LNCaP clone FGC (cell line): ENCODE data around the gene SAMD11.
A peak's percentile ranks its signal among the peaks of the same experiment; 100 is the strongest.

Experiments
- DNase-seq: peaks from one replicate; pipeline ENCODE4 v3.0.0-alpha.2; 2011; ENCODE audit warnings: low read depth
- H3K4me3 ChIP-seq: 2 replicates; pipeline ENCODE4 v1.5.1; 2011; ENCODE audit warnings: mild to moderate bottlenecking, low read depth, low read length, control low read depth
- TF ChIP-seq, protein P1 (sequence below): IDR thresholded peaks from 2 replicates; pipeline ENCODE4 v1.5.1; 2012; ENCODE audit warnings: mild to moderate bottlenecking; ENCODE audit not compliant: control insufficient read depth, insufficient read depth; ENCODE audit errors: extremely low read depth

SAMD11 gene

DNA sequence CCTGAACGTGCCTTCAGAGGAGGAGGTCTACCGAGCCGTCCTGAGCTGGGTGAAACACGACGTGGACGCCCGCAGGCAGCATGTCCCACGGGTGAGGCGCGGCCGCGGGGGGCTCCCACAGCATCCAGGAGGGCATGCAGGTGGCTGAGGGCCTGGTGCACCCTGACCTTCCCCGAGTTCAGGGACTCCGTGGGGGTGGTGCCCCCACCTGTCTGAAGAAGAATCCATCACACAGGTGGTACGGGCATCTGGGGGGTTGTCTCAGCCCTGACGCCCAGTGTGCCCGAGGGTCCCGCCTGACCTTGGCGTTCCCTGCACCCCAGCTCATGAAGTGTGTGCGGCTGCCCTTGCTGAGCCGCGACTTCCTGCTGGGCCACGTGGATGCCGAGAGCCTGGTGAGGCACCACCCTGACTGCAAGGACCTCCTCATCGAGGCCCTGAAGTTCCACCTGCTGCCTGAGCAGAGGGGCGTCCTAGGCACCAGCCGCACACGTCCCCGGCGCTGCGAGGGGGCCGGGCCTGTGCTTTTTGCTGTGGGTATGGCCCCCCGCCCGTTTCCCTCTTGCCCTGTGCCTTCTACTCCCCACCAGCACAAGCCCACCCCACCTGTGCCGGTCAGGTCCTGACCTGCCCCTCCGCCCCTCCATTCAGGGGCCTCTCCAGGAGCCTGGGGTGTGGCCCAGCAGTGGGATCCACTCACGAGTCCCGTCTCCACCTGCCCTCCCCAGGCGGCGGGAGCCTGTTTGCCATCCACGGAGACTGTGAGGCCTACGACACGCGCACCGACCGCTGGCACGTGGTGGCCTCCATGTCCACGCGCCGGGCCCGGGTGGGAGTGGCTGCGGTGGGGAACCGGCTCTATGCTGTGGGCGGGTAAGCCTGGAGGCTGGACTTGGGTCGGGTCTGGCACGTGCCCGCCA lies 38.9 kb downstream of the SAMD11 start:
- DNase-seq: no peak
- no peak overlapping the region for H3K4me3 ChIP-seq
- TF ChIP-seq, protein P1, sequence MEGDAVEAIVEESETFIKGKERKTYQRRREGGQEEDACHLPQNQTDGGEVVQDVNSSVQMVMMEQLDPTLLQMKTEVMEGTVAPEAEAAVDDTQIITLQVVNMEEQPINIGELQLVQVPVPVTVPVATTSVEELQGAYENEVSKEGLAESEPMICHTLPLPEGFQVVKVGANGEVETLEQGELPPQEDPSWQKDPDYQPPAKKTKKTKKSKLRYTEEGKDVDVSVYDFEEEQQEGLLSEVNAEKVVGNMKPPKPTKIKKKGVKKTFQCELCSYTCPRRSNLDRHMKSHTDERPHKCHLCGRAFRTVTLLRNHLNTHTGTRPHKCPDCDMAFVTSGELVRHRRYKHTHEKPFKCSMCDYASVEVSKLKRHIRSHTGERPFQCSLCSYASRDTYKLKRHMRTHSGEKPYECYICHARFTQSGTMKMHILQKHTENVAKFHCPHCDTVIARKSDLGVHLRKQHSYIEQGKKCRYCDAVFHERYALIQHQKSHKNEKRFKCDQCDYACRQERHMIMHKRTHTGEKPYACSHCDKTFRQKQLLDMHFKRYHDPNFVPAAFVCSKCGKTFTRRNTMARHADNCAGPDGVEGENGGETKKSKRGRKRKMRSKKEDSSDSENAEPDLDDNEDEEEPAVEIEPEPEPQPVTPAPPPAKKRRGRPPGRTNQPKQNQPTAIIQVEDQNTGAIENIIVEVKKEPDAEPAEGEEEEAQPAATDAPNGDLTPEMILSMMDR: no peak

DNA sequence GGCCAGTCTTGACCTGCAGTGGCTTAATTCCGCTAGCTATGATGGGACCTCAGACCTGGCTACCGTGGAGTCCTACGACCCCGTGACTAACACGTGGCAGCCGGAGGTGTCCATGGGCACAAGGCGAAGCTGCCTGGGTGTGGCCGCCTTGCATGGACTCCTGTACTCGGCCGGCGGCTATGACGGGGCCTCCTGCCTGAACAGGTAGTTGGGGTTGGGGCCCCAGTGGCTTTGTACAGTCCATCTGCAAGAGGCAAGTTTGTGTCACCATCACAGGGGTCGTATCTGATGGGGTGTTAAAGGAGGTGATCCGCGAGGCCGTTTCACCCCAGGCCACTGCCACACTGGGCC lies 39.6 kb downstream of the SAMD11 start:
- no peak for DNase-seq
- TF ChIP-seq, protein P1: no peak
- no peak overlapping the region for H3K4me3 ChIP-seq

DNA sequence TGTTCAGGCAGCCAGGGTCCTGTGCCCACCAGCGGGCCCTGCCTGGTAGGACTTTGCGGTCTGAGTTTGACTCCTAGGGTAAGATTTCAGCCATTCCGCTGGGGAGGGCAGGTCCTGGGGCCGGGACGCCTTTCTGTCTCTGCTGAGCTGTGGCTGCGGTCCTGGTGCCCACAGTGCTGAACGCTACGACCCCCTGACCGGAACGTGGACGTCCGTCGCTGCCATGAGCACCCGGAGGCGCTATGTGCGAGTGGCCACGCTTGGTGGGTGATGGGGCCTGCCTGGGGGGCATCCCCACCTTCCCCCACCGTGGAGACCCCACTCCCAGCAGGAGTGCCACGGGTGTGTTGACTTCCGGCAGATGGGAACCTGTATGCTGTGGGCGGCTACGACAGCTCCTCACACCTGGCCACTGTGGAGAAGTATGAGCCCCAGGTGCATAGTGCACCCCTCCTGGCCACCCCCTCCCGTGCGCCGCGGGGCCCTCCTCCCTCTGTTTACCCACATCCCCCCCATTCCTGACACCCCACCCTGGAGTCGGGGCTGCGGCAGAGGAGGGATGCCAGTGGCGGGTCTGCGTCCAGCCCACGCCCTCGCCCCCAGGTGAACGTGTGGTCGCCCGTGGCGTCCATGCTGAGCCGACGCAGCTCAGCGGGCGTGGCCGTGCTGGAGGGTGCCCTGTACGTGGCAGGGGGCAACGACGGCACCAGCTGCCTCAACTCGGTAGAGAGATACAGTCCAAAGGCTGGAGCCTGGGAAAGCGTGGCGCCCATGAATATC lies 40.2 kb downstream of the SAMD11 start:
- H3K4me3 ChIP-seq: no peak overlapping the region
- DNase-seq: no peak
- TF ChIP-seq, protein P1: no peak

DNA sequence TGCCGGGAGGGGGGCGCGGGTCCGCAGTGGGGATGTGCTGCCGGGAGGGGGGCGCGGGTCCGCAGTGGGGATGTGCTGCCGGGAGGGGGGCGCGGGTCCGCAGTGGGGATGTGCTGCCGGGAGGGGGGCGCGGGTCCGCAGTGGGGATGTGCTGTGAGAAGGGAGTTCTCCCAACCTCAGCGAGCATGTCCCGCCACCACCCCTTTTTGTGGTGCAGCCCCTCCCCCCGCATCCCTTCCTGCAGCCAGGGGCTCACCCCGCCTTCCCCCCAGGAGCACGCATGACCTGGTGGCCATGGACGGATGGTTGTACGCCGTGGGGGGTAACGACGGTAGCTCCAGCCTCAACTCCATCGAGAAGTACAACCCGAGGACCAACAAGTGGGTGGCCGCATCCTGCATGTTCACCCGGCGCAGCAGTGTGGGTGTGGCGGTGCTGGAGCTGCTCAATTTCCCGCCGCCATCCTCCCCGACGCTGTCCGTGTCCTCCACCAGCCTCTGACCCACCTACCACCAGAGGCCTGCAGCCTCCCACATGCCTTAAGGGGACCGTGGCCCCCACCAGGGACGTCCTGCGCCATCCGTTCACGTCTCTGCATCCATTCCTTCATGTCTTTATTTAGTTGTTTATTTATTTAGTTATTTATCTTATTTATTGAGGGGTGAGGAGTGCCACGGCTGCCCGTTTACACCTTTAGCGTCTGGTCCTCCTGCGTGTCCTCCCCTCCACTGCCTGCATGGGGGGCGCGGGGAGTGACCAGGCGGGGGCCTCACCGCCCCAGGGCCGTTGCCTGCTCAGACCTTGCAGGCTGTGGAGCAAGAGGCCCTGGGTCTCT lies 41.2 kb downstream of the SAMD11 start:
- H3K4me3 ChIP-seq: no peak overlapping the region
- TF ChIP-seq, protein P1: no peak
- no peak for DNase-seq

DNA sequence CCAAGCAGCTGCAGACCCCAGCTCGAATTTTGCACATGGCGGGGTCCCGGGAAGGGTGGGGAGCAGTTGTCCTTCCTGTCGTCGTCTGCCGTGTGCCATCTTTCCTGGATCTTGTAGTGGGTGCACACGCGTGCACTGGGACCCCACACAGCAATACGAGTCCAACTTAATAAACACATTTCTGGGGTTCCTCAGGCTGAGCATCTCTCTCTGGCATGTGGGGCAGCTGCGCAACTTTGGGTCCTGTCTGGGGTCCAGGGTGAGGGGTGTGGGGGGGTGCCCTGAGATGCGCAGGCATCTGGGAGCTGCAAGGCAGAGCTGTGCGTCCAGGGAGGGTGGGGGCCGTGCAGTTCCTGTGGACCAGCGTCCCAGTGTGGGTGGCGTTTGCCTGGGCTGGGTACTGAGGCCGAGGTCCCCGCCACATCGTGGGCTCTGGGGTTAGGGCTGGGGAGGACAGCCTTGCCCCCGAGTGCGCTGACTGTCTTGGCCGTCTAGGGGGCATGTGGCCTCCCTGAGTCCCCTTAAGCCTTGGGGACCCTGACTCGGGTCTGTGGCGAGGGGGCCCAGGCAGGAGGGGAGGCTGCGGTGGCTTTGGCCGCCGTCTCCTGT lies 41.9 kb downstream of the SAMD11 start:
- TF ChIP-seq, protein P1: no peak
- no peak for DNase-seq
- peak overlapping the region; percentile 82 for H3K4me3 ChIP-seq

DNA sequence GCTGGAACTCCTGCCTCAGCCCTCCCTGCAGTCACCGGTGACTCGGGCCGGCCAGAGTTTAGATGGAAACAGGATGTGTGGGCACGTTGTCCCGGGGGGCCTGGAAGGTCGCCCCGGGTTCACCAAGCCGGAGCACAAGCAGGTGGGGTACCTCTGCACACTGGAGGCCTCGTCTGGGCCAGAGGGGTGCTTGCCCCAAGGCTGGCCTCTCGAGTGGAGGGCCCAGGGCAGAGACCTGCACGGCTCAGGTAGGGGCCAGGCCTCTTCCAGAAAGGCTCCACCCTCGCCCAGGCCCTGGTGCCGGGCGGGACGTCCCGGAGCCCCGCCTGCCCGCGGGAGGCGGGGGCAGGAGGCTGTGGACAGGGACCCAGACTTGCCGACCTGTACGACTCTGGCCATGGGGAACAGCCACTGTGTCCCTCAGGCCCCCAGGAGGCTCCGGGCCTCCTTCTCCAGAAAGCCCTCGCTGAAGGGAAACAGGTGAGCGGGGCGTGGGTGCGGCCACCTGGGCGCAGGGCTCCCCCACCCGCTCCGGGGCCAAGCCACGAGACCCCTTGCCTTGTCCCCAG lies 42.5 kb downstream of the SAMD11 start, which contains the start of gene PLEKHN1:
TSS of gene PLEKHN1 (plus strand) at position 348 of the 569 bp plus-strand sequence. CDS start at position 398, 50 bp downstream.
- no peak for DNase-seq
- TF ChIP-seq, protein P1: no peak
- H3K4me3 ChIP-seq: peak within 1 kb of the TSS; percentile 82
